HG03064 (cell line): Measurements from ENCODE around the gene GABARAP.
A peak's percentile ranks its signal among the peaks of the same experiment; 100 is the strongest.

Experiments
- ATAC-seq: cut with Tn5 transposase; IDR thresholded peaks from one replicate; pipeline ENCODE4 v1.9.1; 2021; ENCODE audit warnings: low read depth; ENCODE audit not compliant: unreplicated experiment

GABARAP gene

GRCh38 chr17:7241090-7241733, 1.0 kb downstream of the GABARAP start:
- ATAC-seq, result no peak

GRCh38 chr17:7240375-7240774, 1.9 kb downstream of the GABARAP start:
- no peak for ATAC-seq

GRCh38 chr17:7239091-7240027, 2.9 kb downstream of the GABARAP start, which contains the start of gene PHF23:
TSS of gene PHF23 (minus strand) at chr17:7239457. CDS start at chr17:7239279, 178 bp downstream.
- peak; percentile 38 for ATAC-seq

- ATAC-seq, result no peak
Observed at GRCh38 chr17:7238420-7239090, 3.7 kb downstream of the GABARAP start.

- ATAC-seq, result no peak
Observed at GRCh38 chr17:7237761-7238419, 4.4 kb downstream of the GABARAP start.

GRCh38 chr17:7237266-7237760, 4.9 kb downstream of the GABARAP start:
- ATAC-seq, result no peak

GRCh38 chr17:7236808-7237207, 5.4 kb downstream of the GABARAP start:
- ATAC-seq, result no peak

- ATAC-seq, result no peak
Observed at GRCh38 chr17:7235693-7236665, 6.3 kb downstream of the GABARAP start.

- peak; percentile 33 for ATAC-seq
Observed at GRCh38 chr17:7234083-7234951, 7.9 kb downstream of the GABARAP start, which contains the start of gene DVL2. TSS of gene DVL2 (minus strand) at chr17:7234517. CDS start at chr17:7234262, 255 bp downstream.

GRCh38 chr17:7233701-7234082, 8.6 kb downstream of the GABARAP start:
- ATAC-seq, result no peak

- ATAC-seq, result no peak
Observed at GRCh38 chr17:7232114-7232513, 10.1 kb downstream of the GABARAP start.

GRCh38 chr17:7229504-7229903, 12.7 kb downstream of the GABARAP start:
- no peak for ATAC-seq

- ATAC-seq, result no peak
Observed at GRCh38 chr17:7228920-7229319, 13.3 kb downstream of the GABARAP start.

GRCh38 chr17:7226721-7227710, 15.2 kb downstream of the GABARAP start:
- no peak for ATAC-seq

- no peak for ATAC-seq
Observed at GRCh38 chr17:7225711-7226331, 16.4 kb downstream of the GABARAP start.

- ATAC-seq, result no peak
Observed at GRCh38 chr17:7224661-7225111, 17.6 kb downstream of the GABARAP start.

- no peak for ATAC-seq
Observed at GRCh38 chr17:7224110-7224509, 18.1 kb downstream of the GABARAP start.
